H1 (cell line): ENCODE data around the gene IER5. TPM values are rescaled to one million over a fixed set of nuclear protein-coding genes. Genes with fewer than 3 reads are reported as not detected.

Source experiments
- ATF2 ChIP-seq: IDR thresholded peaks from 2 replicates; pipeline ENCODE4 v1.6.1; 2012; ENCODE audit warnings: low read length, inconsistent platforms
- CBX8 ChIP-seq: fragments of 300-800, 300-1000 bp; sonication (generic); IDR thresholded peaks from 2 replicates; pipeline ENCODE4 v1.7.1; 2016; ENCODE audit warnings: low read depth, low read length, borderline replicate concordance
- CEBPB ChIP-seq: IDR thresholded peaks from 2 replicates; pipeline ENCODE4 v1.6.1; 2012; ENCODE audit warnings: low read depth, low read length
- EGR1 ChIP-seq: IDR thresholded peaks from 2 replicates; pipeline ENCODE4 v1.6.1; 2011; ENCODE audit warnings: low read depth, low read length, borderline replicate concordance
- SIRT6 ChIP-seq: IDR thresholded peaks from one replicate; pipeline ENCODE4 v1.7.1; 2012; ENCODE audit warnings: low read length, inconsistent platforms
- SUZ12 ChIP-seq: fragments of 200-600 bp; sonication (generic); IDR thresholded peaks from 2 replicates; pipeline ENCODE4 v1.6.1; 2012; ENCODE audit warnings: mild to moderate bottlenecking, inconsistent platforms, low read length, moderate library complexity, mixed read lengths
- TCF12 ChIP-seq: IDR thresholded peaks from 2 replicates; pipeline ENCODE4 v1.6.1; 2011; ENCODE audit warnings: low read depth, mild to moderate bottlenecking, low read length
- polyA plus RNA-seq, 7 experiments: library from polyadenylated mRNA; depleted of rRNA in 3 of 7; stranded (reverse) in 5 of 7; unstranded in 2 of 7; fragments of >200 nt in 5 of 7; fragments of 200-250 nt in 2 of 7; gene quantifications; 1 replicate in 5 of 7; 2 replicates in 1 of 7; 4 replicates in 1 of 7; pipeline versions ENCODE4 v1.2.1 to v1.2.3, GENCODE V29; 2011 to 2013; ENCODE audit warnings: missing spikeins in 2 of 7, mixed read lengths in 2 of 7
- total RNA-seq: library from RNA; stranded (reverse); fragmentation: NEBNext Ultra II Directional; extraction: Animal tissue kit (Norgen Biotek cat#: 25700); gene quantifications from 2 replicates; pipeline ENCODE4 v1.2.1, GENCODE V29; 2021

IER5 gene
- total and polyA plus RNA-seq, 2 of the 8 experiments (the other 6 are each of a cell fraction or from before 2014, with no cell fraction given) = 3.5 to 7.7 TPM

GRCh38 chr1:181124291-181124751 is 35.8 kb downstream of the IER5 start (continued):
- TF ChIP-seq CBX8 (no peak), ATF2 (no peak), TCF12 (no peak), EGR1 (no peak), CEBPB (no peak), SIRT6 (no peak), SUZ12 (no peak)
- TF ChIP-seq, all 59 proteins: peak for 0
